HEK293T (cell line): ENCODE data around the gene RRAS.

Experiments
- CTCF ChIA-PET: fragments of 350-600 bp; formaldehyde crosslinking; extraction: SDS; loops from one replicate; lab custom pipeline; 2021; ENCODE audit warnings: antibody characterized with exemption, inconsistent platforms; lab: Yijun Ruan, JAX
- POLR2A ChIA-PET: fragments of 350-600 bp; formaldehyde crosslinking; extraction: SDS; loops from one replicate; lab custom pipeline; 2020; ENCODE audit warnings: antibody characterized with exemption, inconsistent platforms; lab: Yijun Ruan, JAX
- DNase-seq: peaks from one replicate; pipeline ENCODE4 v3.0.0; 2012; ENCODE audit warnings: mixed read lengths; ENCODE audit errors: extremely low spot score
- ARNT ChIP-seq: fragments of 450-650 bp; IDR thresholded peaks from 2 replicates; pipeline ENCODE4 v1.6.1; 2017; ENCODE audit warnings: mild to moderate bottlenecking
- BHLHE40 ChIP-seq: fragments of 450-650 bp; IDR thresholded peaks from 2 replicates; pipeline ENCODE4 v1.6.1; 2016; ENCODE audit warnings: mild to moderate bottlenecking, moderate library complexity, borderline replicate concordance
- CTBP1 ChIP-seq: fragments of 450-650 bp; IDR thresholded peaks from 2 replicates; pipeline ENCODE4 v1.6.1; 2016; ENCODE audit warnings: borderline replicate concordance
- ELF4 ChIP-seq: fragments of 450-650 bp; IDR thresholded peaks from 2 replicates; pipeline ENCODE4 v1.6.1; 2017; ENCODE audit warnings: antibody characterized with exemption
- FOXA1 ChIP-seq: fragments of 450-650 bp; IDR thresholded peaks from 2 replicates; pipeline ENCODE4 v1.6.1; 2016; ENCODE audit warnings: mild to moderate bottlenecking
- FOXK2 ChIP-seq: fragments of 450-650 bp; IDR thresholded peaks from 2 replicates; pipeline ENCODE4 v1.6.1; 2016; ENCODE audit warnings: mild to moderate bottlenecking
- FOXM1 ChIP-seq: fragments of 450-650 bp; IDR thresholded peaks from 2 replicates; pipeline ENCODE4 v1.6.1; 2017; ENCODE audit warnings: mild to moderate bottlenecking, borderline replicate concordance
- HDGF ChIP-seq: fragments of 450-650 bp; IDR thresholded peaks from 2 replicates; pipeline ENCODE4 v1.6.1; 2017; ENCODE audit warnings: antibody characterized with exemption, borderline replicate concordance
- L3MBTL2 ChIP-seq: fragments of 450-650 bp; conservative IDR thresholded peaks from 2 replicates; pipeline ENCODE4 v1.6.1; 2016; ENCODE audit warnings: mild to moderate bottlenecking
- LEF1 ChIP-seq: fragments of 450-650 bp; IDR thresholded peaks from 2 replicates; pipeline ENCODE4 v1.6.1; 2017; ENCODE audit warnings: mild to moderate bottlenecking, borderline replicate concordance
- NFRKB ChIP-seq: fragments of 450-650 bp; IDR thresholded peaks from 2 replicates; pipeline ENCODE4 v1.6.1; 2016; ENCODE audit warnings: mild to moderate bottlenecking, moderate library complexity
- SP1 ChIP-seq: fragments of 450-650 bp; IDR thresholded peaks from 2 replicates; pipeline ENCODE4 v1.6.1; 2017
- SUZ12 ChIP-seq: fragments of 450-650 bp; IDR thresholded peaks from 2 replicates; pipeline ENCODE4 v1.6.1; 2016; ENCODE audit warnings: mild to moderate bottlenecking
- TARDBP ChIP-seq: fragments of 450-650 bp; IDR thresholded peaks from 2 replicates; pipeline ENCODE4 v1.6.1; 2016
- ZNF384 ChIP-seq: fragments of 450-650 bp; IDR thresholded peaks from 2 replicates; pipeline ENCODE4 v1.6.1; 2016
- TF ChIP-seq, protein P1 (sequence below): fragments of 450-650 bp; IDR thresholded peaks from 2 replicates; pipeline ENCODE4 v1.6.1; 2016

Gene RRAS

GRCh38 chr19:49587227-49587626, 52.7 kb downstream of the RRAS start:
- ChIA-PET POLR2A (interaction anchor here (1.0 kb wide), 1 partner anchor 53 kb away, joined by 4 read pairs; the partner anchor contains the start of gene RRAS), CTCF (interaction anchor here (1.4 kb wide), 1 partner anchor 17 kb away, joined by 4 read pairs; no protein-coding TSS in a partner anchor)
- TF ChIP-seq FOXA1 = no peak
- TF ChIP-seq NFRKB = no peak
- no peak for TF ChIP-seq ZNF384
- no peak for TF ChIP-seq HDGF
- no peak for TF ChIP-seq TARDBP
- no peak for TF ChIP-seq L3MBTL2
- TF ChIP-seq FOXM1 = no peak
- no peak for TF ChIP-seq FOXK2
- TF ChIP-seq CTBP1 = no peak
- no peak for TF ChIP-seq ARNT
- no peak for TF ChIP-seq ELF4
- TF ChIP-seq LEF1 = no peak
- TF ChIP-seq BHLHE40 = no peak
- TF ChIP-seq, protein P1, sequence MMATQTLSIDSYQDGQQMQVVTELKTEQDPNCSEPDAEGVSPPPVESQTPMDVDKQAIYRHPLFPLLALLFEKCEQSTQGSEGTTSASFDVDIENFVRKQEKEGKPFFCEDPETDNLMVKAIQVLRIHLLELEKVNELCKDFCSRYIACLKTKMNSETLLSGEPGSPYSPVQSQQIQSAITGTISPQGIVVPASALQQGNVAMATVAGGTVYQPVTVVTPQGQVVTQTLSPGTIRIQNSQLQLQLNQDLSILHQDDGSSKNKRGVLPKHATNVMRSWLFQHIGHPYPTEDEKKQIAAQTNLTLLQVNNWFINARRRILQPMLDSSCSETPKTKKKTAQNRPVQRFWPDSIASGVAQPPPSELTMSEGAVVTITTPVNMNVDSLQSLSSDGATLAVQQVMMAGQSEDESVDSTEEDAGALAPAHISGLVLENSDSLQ = no peak
- TF ChIP-seq SP1 = no peak
- no peak for TF ChIP-seq SUZ12
- DNase-seq = no peak
